DND-41 (cell line): ENCODE measurements around the gene CSNK1E.

Experiments used
- ATAC-seq: fragments of 200-7000 bp; cut with Tn5 transposase; 3 replicates; pipeline ENCODE4 v1.9.1; 2021; ENCODE audit warnings: low read depth; ENCODE audit not compliant: insufficient read depth
- DNase-seq: peaks from one replicate; pipeline ENCODE4 v3.0.0-alpha.2; 2020
- H2AFZ ChIP-seq: 2 replicates; pipeline ENCODE4 v1.6.0; 2012; ENCODE audit warnings: low read depth, low read length
- H3K27ac ChIP-seq: 2 replicates; pipeline ENCODE4 v1.5.1; 2012; ENCODE audit warnings: low read length, inconsistent platforms
- H3K27me3 ChIP-seq: fragments of 200-600 bp; sonication (generic); 2 replicates; pipeline ENCODE4 v1.6.0; 2012; ENCODE audit warnings: low read length, mild to moderate bottlenecking, inconsistent platforms; ENCODE audit not compliant: insufficient read depth, poor library complexity
- H3K36me3 ChIP-seq: 2 replicates; pipeline ENCODE4 v1.5.1; 2012; ENCODE audit warnings: low read length, inconsistent platforms; ENCODE audit not compliant: insufficient read depth
- H3K4me1 ChIP-seq: 2 replicates; pipeline ENCODE4 v1.5.1; 2012; ENCODE audit warnings: mild to moderate bottlenecking, low read length; ENCODE audit not compliant: insufficient read depth
- H3K4me2 ChIP-seq: 2 replicates; pipeline ENCODE4 v1.6.0; 2012; ENCODE audit warnings: mild to moderate bottlenecking, moderate library complexity, low read length, inconsistent platforms; ENCODE audit not compliant: insufficient read depth
- H3K4me3 ChIP-seq, 2 experiments: fragments of 200-600 bp in 1 of 2; shearing (Covaris generic) in 1 of 2; 2 replicates each; pipeline ENCODE4 v1.5.1; 2012 to 2016; ENCODE audit warnings: inconsistent platforms in 2 of 2, low read length in 2 of 2, mild to moderate bottlenecking in 2 of 2, low read depth in 1 of 2, moderate library complexity in 1 of 2
- H3K79me2 ChIP-seq: 2 replicates; pipeline ENCODE4 v1.6.0; 2012; ENCODE audit warnings: low read length, inconsistent platforms; ENCODE audit not compliant: insufficient read depth
- H3K9ac ChIP-seq: 2 replicates; pipeline ENCODE4 v1.6.0; 2012; ENCODE audit warnings: low read depth, mild to moderate bottlenecking, inconsistent platforms, low read length, moderate library complexity
- H3K9me3 ChIP-seq: 2 replicates; pipeline ENCODE4 v1.5.1; 2012; ENCODE audit warnings: low read length, moderate library complexity, mild to moderate bottlenecking, inconsistent platforms; ENCODE audit not compliant: insufficient read depth, severe bottlenecking
- H4K20me1 ChIP-seq: 2 replicates; pipeline ENCODE4 v1.6.0; 2012; ENCODE audit warnings: low read length; ENCODE audit not compliant: insufficient read depth
- CTCF ChIP-seq: IDR thresholded peaks from 2 replicates; pipeline ENCODE4 v1.5.1; 2012; ENCODE audit warnings: borderline replicate concordance, low read length, moderate library complexity, mild to moderate bottlenecking; ENCODE audit not compliant: poor library complexity, severe bottlenecking; ENCODE audit errors: extremely low read depth
- EZH2 ChIP-seq: IDR thresholded peaks from 3 replicates; pipeline ENCODE4 v1.6.1; 2012; ENCODE audit warnings: borderline replicate concordance, low read depth, mild to moderate bottlenecking, moderate library complexity, low read length, inconsistent platforms; ENCODE audit not compliant: severe bottlenecking

CSNK1E gene

GRCh38 chr22:38303974-38304373, 13.3 kb downstream of the CSNK1E start:
- Histone ChIP-seq H3K79me2 (peaks cover 60% of the 10 kb centered on the region), H3K27me3 (no peaks in the 10 kb centered on the region), H3K9ac (no peak overlapping the region), H3K9me3 (no peaks in the 10 kb centered on the region), H3K27ac (no peak overlapping the region), H3K4me1 (no peaks in the 10 kb centered on the region), H4K20me1 (peaks cover 70% of the 10 kb centered on the region), H3K36me3 (peaks cover 89% of the 10 kb centered on the region), H3K4me3 (no peak overlapping the region), H2AFZ (no peak overlapping the region), H3K4me2 (no peak overlapping the region)
- DNase-seq (no peak), ATAC-seq (no peak)
- TF ChIP-seq EZH2 (no peak), CTCF (no peak)

DNA sequence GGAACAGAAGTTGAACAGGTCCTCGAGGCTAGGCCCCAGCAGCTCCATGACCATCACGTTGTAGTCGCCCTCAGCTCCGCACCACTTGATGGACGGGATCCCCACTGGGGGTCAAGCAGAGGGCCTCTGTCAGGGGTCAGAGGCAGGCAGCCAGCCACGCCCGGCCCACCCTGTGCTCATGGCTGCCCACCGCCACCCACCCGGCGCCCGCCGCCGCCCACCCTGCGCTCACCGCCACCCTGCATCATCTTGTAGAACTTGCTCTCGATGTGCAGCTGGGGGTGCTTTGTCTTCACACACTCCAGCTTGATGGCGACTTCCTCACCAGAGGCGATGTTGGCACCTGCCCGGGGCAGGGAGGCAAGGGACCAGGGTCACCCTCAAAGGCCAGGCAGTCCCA, 14.3 kb downstream of the CSNK1E start:
- no peak overlapping the region for H3K9ac ChIP-seq
- H3K36me3 ChIP-seq: peaks cover 90% of the 10 kb centered on the region

GRCh38 chr22:38300946-38301345, 16.3 kb downstream of the CSNK1E start:
- H3K36me3 ChIP-seq: peaks cover 98% of the 10 kb centered on the region
- H3K4me1 ChIP-seq: no peaks in the 10 kb centered on the region
- H3K9ac ChIP-seq: no peak overlapping the region
- no peak for TF ChIP-seq CTCF
- no peak for TF ChIP-seq EZH2
- no peak overlapping the region for H3K4me2 ChIP-seq
- no peak for DNase-seq
- H3K79me2 ChIP-seq: peaks cover 32% of the 10 kb centered on the region
- no peaks in the 10 kb centered on the region for H3K9me3 ChIP-seq
- H3K4me3 ChIP-seq: no peak overlapping the region
- no peak overlapping the region for H3K27ac ChIP-seq
- no peaks in the 10 kb centered on the region for H3K27me3 ChIP-seq
- no peak for ATAC-seq
- H2AFZ ChIP-seq: no peak overlapping the region
- H4K20me1 ChIP-seq: peaks cover 74% of the 10 kb centered on the region

More for the DNA sequence above, 14.3 kb downstream of the CSNK1E start:
- Histone ChIP-seq H4K20me1 (peaks cover 67% of the 10 kb centered on the region), H3K27me3 (no peaks in the 10 kb centered on the region), H3K27ac (no peak overlapping the region), H3K79me2 (peaks cover 49% of the 10 kb centered on the region), H2AFZ (no peak overlapping the region), H3K4me1 (no peaks in the 10 kb centered on the region), H3K9me3 (no peaks in the 10 kb centered on the region), H3K4me2 (no peak overlapping the region), H3K4me3 (no peak overlapping the region)
- TF ChIP-seq CTCF (no peak), EZH2 (no peak)
- DNase-seq: no peak
- no peak for ATAC-seq

- Histone ChIP-seq H3K4me3 (no peak overlapping the region), H3K9ac (no peak overlapping the region), H3K4me2 (no peak overlapping the region), H3K27me3 (no peaks in the 10 kb centered on the region), H3K27ac (no peak overlapping the region), H3K36me3 (peaks cover 98% of the 10 kb centered on the region), H3K4me1 (no peaks in the 10 kb centered on the region), H3K9me3 (no peaks in the 10 kb centered on the region), H2AFZ (no peak overlapping the region), H3K79me2 (peaks cover 26% of the 10 kb centered on the region), H4K20me1 (peaks cover 74% of the 10 kb centered on the region)
- TF ChIP-seq EZH2 (no peak), CTCF (no peak)
- DNase-seq (no peak), ATAC-seq (no peak)
Observed at GRCh38 chr22:38300197-38300945, 16.9 kb downstream of the CSNK1E start.
